Kidney epithelial cell (primary cell): ENCODE data around the gene TSPAN5. TPM values are rescaled to one million over a fixed set of nuclear protein-coding genes. Genes with fewer than 3 reads are reported as not detected.

Source experiments
- DNase-seq: peaks from one replicate; pipeline ENCODE4 v3.0.0-alpha.2; 2010; ENCODE audit warnings: low read depth
- H3K27me3 ChIP-seq: 2 replicates; pipeline ENCODE4 v1.6.0; 2011; ENCODE audit warnings: low read length; ENCODE audit not compliant: control insufficient read depth, insufficient read depth
- H3K36me3 ChIP-seq: 2 replicates; pipeline ENCODE4 v1.5.1; 2011; ENCODE audit warnings: low read length; ENCODE audit not compliant: control insufficient read depth, insufficient read depth
- H3K4me3 ChIP-seq: 2 replicates; pipeline ENCODE4 v1.5.1; 2011; ENCODE audit warnings: low read depth, mild to moderate bottlenecking, control low read depth, low read length
- CTCF ChIP-seq: IDR thresholded peaks from 2 replicates; pipeline ENCODE4 v1.5.1; 2011; ENCODE audit warnings: mild to moderate bottlenecking, moderate library complexity, low read length, control low read depth, inconsistent platforms; ENCODE audit not compliant: insufficient read depth, poor library complexity, severe bottlenecking
- total RNA-seq: library from RNA; depleted of rRNA; stranded (reverse); fragments of >200 nt; gene quantifications from 2 replicates; pipeline ENCODE4 v1.2.3, GENCODE V29; 2015

Gene TSPAN5
- total RNA-seq, 1 donor from 2014 or later, result 20.5 TPM

GRCh38 chr4:98556451-98556850 is 102.0 kb downstream of the TSPAN5 start:
- H3K27me3 ChIP-seq, result no peaks in the 10 kb centered on the region
- TF ChIP-seq CTCF, result no peak
- no peaks in the 10 kb centered on the region for H3K36me3 ChIP-seq
- no peak overlapping the region for H3K4me3 ChIP-seq
- DNase-seq, result no peak

- Histone ChIP-seq H3K4me3 (no peak overlapping the region), H3K36me3 (no peaks in the 10 kb centered on the region), H3K27me3 (no peaks in the 10 kb centered on the region)
- no peak for DNase-seq
- no peak for TF ChIP-seq CTCF
These were observed 102.5 kb downstream of the TSPAN5 start for GRCh38 chr4:98555798-98556445.

GRCh38 chr4:98546910-98547594 is 111.4 kb downstream of the TSPAN5 start:
- no peak for DNase-seq
- H3K4me3 ChIP-seq, result no peak overlapping the region
- H3K27me3 ChIP-seq, result no peaks in the 10 kb centered on the region
- TF ChIP-seq CTCF, result no peak
- H3K36me3 ChIP-seq, result no peaks in the 10 kb centered on the region

- no peak for TF ChIP-seq CTCF
- Histone ChIP-seq H3K36me3 (no peaks in the 10 kb centered on the region), H3K27me3 (no peaks in the 10 kb centered on the region), H3K4me3 (no peak overlapping the region)
- DNase-seq, result no peak
These were observed 113.5 kb downstream of the TSPAN5 start for GRCh38 chr4:98544818-98545414.

- TF ChIP-seq CTCF, result no peak
- no peak for DNase-seq
- Histone ChIP-seq H3K4me3 (no peak overlapping the region), H3K27me3 (no peaks in the 10 kb centered on the region), H3K36me3 (no peaks in the 10 kb centered on the region)
These were observed 114.1 kb downstream of the TSPAN5 start for GRCh38 chr4:98544141-98544817.
